ENCODE measurements around the gene KRT82. TPM values are rescaled to one million over a fixed set of nuclear protein-coding genes. Genes with fewer than 3 reads are reported as not detected.

The KRT82 gene
- total and polyA plus RNA-seq, 2 of the 8 experiments (the other 6 are each of a cell fraction or from before 2014, with no cell fraction given): not detected

DNA sequence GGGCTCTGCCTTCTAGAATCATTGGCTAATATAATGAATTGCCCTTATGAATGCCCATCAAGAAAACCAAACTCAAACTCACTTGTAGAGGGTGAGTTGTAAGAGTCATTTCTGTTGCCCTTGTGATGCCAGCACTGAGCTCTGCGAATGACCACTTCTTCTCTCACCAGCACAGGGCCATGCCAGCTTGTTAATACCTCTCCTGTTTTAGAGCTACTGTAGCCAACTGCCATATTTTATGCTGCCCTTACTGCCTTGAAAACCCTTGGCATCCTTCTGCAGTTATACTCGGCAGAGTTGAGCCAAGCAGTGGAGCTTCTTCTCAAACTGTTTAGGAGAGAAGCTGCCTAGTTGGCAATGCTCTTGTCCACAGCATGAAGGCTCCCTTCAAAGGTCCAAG lies 19.9 kb upstream of the KRT82 start:
- Histone ChIP-seq H3K4me1 (replicated peaks in 1 of 4; ENCODE audit: control insufficient read depth in 3 of 4, insufficient read depth in 4 of 4, low read length in 3 of 4) (no peaks in the 10 kb centered on the region; a peak in 2 of 7 replicates), H3K9me3 (ENCODE audit: insufficient read depth in 2 of 2, low read depth in 1 of 2, low read length in 1 of 2) (no peaks in the 10 kb centered on the region), H2BK120ac (replicated peaks; ENCODE audit: low read depth, low read length) (no peak overlapping the region), H2BK12ac (ENCODE audit: low read depth, low read length) (no peak overlapping the region), H4K20me1 (replicated peaks in 1 of 2; ENCODE audit: control insufficient read depth in 1 of 2, insufficient read depth in 2 of 2, low read length in 2 of 2) (no peaks in the 10 kb centered on the region), H3K14ac (ENCODE audit: insufficient read length) (no peak overlapping the region), H3K79me2 (ENCODE audit: control insufficient read depth in 1 of 2, insufficient read depth in 2 of 2, low read length in 2 of 2) (no peaks in the 10 kb centered on the region), H4K8ac (ENCODE audit: extremely low read depth, insufficient read depth, low read length) (no peak overlapping the region), H3K27ac (ENCODE audit: low read depth, low read length) (no peak overlapping the region), H3K36me3 (ENCODE audit: control insufficient read depth in 2 of 4, insufficient read depth in 4 of 4, low read length in 3 of 4) (no peaks in the 10 kb centered on the region), H3K23me2 (ENCODE audit: low read depth, low read length) (no peaks in the 10 kb centered on the region), H3K79me1 (ENCODE audit: low read depth, low read length) (no peaks in the 10 kb centered on the region), H3K4me2 (ENCODE audit: insufficient read depth in 1 of 2, low read depth in 2 of 2, low read length in 2 of 2) (no peak overlapping the region), H2BK20ac (ENCODE audit: low read length) (no peak overlapping the region), H3K18ac (ENCODE audit: extremely low read depth, low read length) (no peak overlapping the region), H2AK5ac (ENCODE audit: low read depth, low read length) (no peak overlapping the region), H3K56ac (replicated peaks; ENCODE audit: insufficient read length, low read depth, low read length) (no peak overlapping the region), H3K4me3 (ENCODE audit: extremely low read depth in 1 of 4, insufficient read depth in 2 of 4, low read depth in 3 of 4, low read length in 4 of 4) (no peak overlapping the region), H4K91ac (replicated peaks; ENCODE audit: insufficient read length, low read length) (no peak overlapping the region), H4K5ac (ENCODE audit: insufficient read length, low read depth, low read length) (no peak overlapping the region), H3K27me3 (replicated peaks in 1 of 4; ENCODE audit: control insufficient read depth in 3 of 4, extremely low read depth in 1 of 4, insufficient read depth in 3 of 4, low read length in 3 of 4) (no peaks in the 10 kb centered on the region), H2BK15ac (ENCODE audit: low read length) (no peak overlapping the region), H3K4ac (replicated peaks; ENCODE audit: insufficient read length, low read depth, low read length) (no peak overlapping the region), H2BK5ac (ENCODE audit: low read depth, low read length) (no peak overlapping the region), H3K23ac (ENCODE audit: insufficient read length) (no peak overlapping the region), H3K9ac (replicated peaks in 1 of 4; ENCODE audit: extremely low read depth in 1 of 4, low read depth in 3 of 4, low read length in 3 of 4) (no peak overlapping the region), H2AFZ (ENCODE audit: low read length) (no peak overlapping the region)
- POLR2A ChIA-PET (ENCODE audit: partially characterized antibody): no interaction called here
- FAIRE-seq (no peak), DNase-seq (ENCODE audit: low read depth in 1 of 2, low spot score in 2 of 2) (no peak)
- CTCF ChIA-PET (ENCODE audit: partially characterized antibody): interaction anchor here (0.6 to 5.1 kb wide), 9 partner anchors 12 to 472 kb away, joined by 3 to 29 read pairs (median 3); no protein-coding TSS in a partner anchor
- 91% methylated on average over 2 of the region's 2 CpGs; no CpG with 5 or more reads in 1 of the 2 experiments for WGBS, 2 experiments (ENCODE audit: extremely low coverage in 1 of 2, insufficient coverage in 1 of 2, insufficient read length in 1 of 2, insufficient replicate concordance in 2 of 2, low coverage in 1 of 2, low lambda C conversion rate in 2 of 2, missing lambda C conversion rate in 1 of 2)
- TF ChIP-seq SIN3A (conservative IDR thresholded peaks at IDR 0.05 in 1 of 2, IDR thresholded peaks at IDR 0.05 in 1 of 2; ENCODE audit: low read depth in 1 of 2, low read length in 2 of 2) (no peak), ASH2L (IDR thresholded peaks at IDR 0.05; ENCODE audit: low read length) (no peak), ZNF274 (IDR thresholded peaks at IDR 0.05; ENCODE audit: borderline replicate concordance, extremely low read depth, low read length) (no peak)
